ENCODE data around the gene UPP2. TPM values are rescaled to one million over a fixed set of nuclear protein-coding genes. Genes with fewer than 3 reads are reported as not detected.
A peak's percentile ranks its signal among the peaks of the same experiment; 100 is the strongest.

The UPP2 gene
- total RNA-seq (2022) (not detected in 2 replicates), Bru-seq, nascent RNA (percentile 20 among the genes with signal in this experiment), BruChase-seq, experiment 1, labeled RNA remaining after a 6-hour chase (percentile 28 among the genes with signal in this experiment), BruChase-seq, experiment 2, labeled RNA remaining after a 2-hour chase (percentile 27 among the genes with signal in this experiment)
- long read RNA-seq = 0 reads

GRCh38 chr2:158101384-158101926 is at the start of gene UPP2:
TSS of gene UPP2 (plus strand) at chr2:158101876. CDS start at chr2:158102064, 188 bp downstream.
- DNase-seq (ENCODE audit: unreplicated experiment) = no peak
- ChIA-PET POLR2A (interaction anchor here (2.3 kb wide), 1 partner anchor 11 kb away, joined by 7 read pairs; no protein-coding TSS in a partner anchor), CTCF (no interaction called here)
- H3K27ac Mint-ChIP-seq (ENCODE audit: low read depth, unreplicated experiment) = no peak within 1 kb of the TSS
- no TSS peak for BruUV-seq (replicated peaks)
- no peaks in the 10 kb centered on the region for H3K27me3 Mint-ChIP-seq (ENCODE audit: insufficient read depth, unreplicated experiment)
- intact Hi-C loops (cut with micrococcal nuclease) = no loop called here
- H3K4me3 Mint-ChIP-seq (ENCODE audit: unreplicated experiment) = no peak within 1 kb of the TSS
- H3K9me3 Mint-ChIP-seq (ENCODE audit: unreplicated experiment) = no peaks in the 10 kb centered on the region
- TF ChIP-seq CTCF (IDR thresholded peaks at IDR 0.05; ENCODE audit: unreplicated experiment) = no peak
- peaks cover 6% of the 10 kb centered on the region for H3K4me1 Mint-ChIP-seq (ENCODE audit: insufficient read depth, unreplicated experiment)
- H3K36me3 Mint-ChIP-seq (ENCODE audit: insufficient read depth, unreplicated experiment) = no peaks in the 10 kb centered on the region

GRCh38 chr2:158052761-158053160 is 48.9 kb upstream of the UPP2 start:
- Mint-ChIP-seq H3K27me3 (ENCODE audit: insufficient read depth, unreplicated experiment) (no peaks in the 10 kb centered on the region), H3K4me1 (ENCODE audit: insufficient read depth, unreplicated experiment) (no peaks in the 10 kb centered on the region), H3K36me3 (ENCODE audit: insufficient read depth, unreplicated experiment) (no peaks in the 10 kb centered on the region), H3K4me3 (ENCODE audit: unreplicated experiment) (no peak overlapping the region), H3K9me3 (ENCODE audit: unreplicated experiment) (no peaks in the 10 kb centered on the region), H3K27ac (ENCODE audit: low read depth, unreplicated experiment) (no peak overlapping the region)
- intact Hi-C loops (cut with micrococcal nuclease) = no loop called here
- no TSS peak for BruUV-seq (replicated peaks)
- ChIA-PET CTCF (interaction anchor here (0.6 kb wide), 1 partner anchor 18 kb away, joined by 3 read pairs; no protein-coding TSS in a partner anchor), POLR2A (no interaction called here)
- no peak for TF ChIP-seq CTCF (IDR thresholded peaks at IDR 0.05; ENCODE audit: unreplicated experiment)
- DNase-seq (ENCODE audit: unreplicated experiment) = no peak

- CTCF ChIA-PET = interaction anchor here (0.6 kb wide), 1 partner anchor 22 kb away, joined by 6 read pairs; no protein-coding TSS in a partner anchor
- no peak for TF ChIP-seq CTCF (IDR thresholded peaks at IDR 0.05; ENCODE audit: unreplicated experiment)
- no peak for DNase-seq (ENCODE audit: unreplicated experiment)
- no peaks in the 10 kb centered on the region for H3K9me3 Mint-ChIP-seq (ENCODE audit: unreplicated experiment)
- H3K27me3 Mint-ChIP-seq (ENCODE audit: insufficient read depth, unreplicated experiment) = no peaks in the 10 kb centered on the region
- no peak overlapping the region for H3K27ac Mint-ChIP-seq (ENCODE audit: low read depth, unreplicated experiment)
- no peaks in the 10 kb centered on the region for H3K4me1 Mint-ChIP-seq (ENCODE audit: insufficient read depth, unreplicated experiment)
- no peaks in the 10 kb centered on the region for H3K36me3 Mint-ChIP-seq (ENCODE audit: insufficient read depth, unreplicated experiment)
- POLR2A ChIA-PET = interaction anchor here (0.6 kb wide), 1 partner anchor 1338 kb away, joined by 3 read pairs; no protein-coding TSS in a partner anchor
- no peak overlapping the region for H3K4me3 Mint-ChIP-seq (ENCODE audit: unreplicated experiment)
- intact Hi-C loops (cut with micrococcal nuclease) = no loop called here
- no TSS peak for BruUV-seq (replicated peaks)
Observed at GRCh38 chr2:158056875-158057274, 44.8 kb upstream of the UPP2 start.

GRCh38 chr2:158060160-158060834 is 41.4 kb upstream of the UPP2 start:
- Mint-ChIP-seq H3K4me1 (ENCODE audit: insufficient read depth, unreplicated experiment) (no peaks in the 10 kb centered on the region), H3K9me3 (ENCODE audit: unreplicated experiment) (no peaks in the 10 kb centered on the region), H3K36me3 (ENCODE audit: insufficient read depth, unreplicated experiment) (no peaks in the 10 kb centered on the region), H3K27me3 (ENCODE audit: insufficient read depth, unreplicated experiment) (no peaks in the 10 kb centered on the region), H3K4me3 (ENCODE audit: unreplicated experiment) (no peak overlapping the region), H3K27ac (ENCODE audit: low read depth, unreplicated experiment) (no peak overlapping the region)
- CTCF ChIA-PET = interaction anchor here (1.7 to 3.0 kb wide), 2 partner anchors 26 to 685 kb away, joined by 4 to 9 read pairs; no protein-coding TSS in a partner anchor
- DNase-seq (ENCODE audit: unreplicated experiment) = no peak
- POLR2A ChIA-PET = no interaction called here
- intact Hi-C loops (cut with micrococcal nuclease) = no loop called here
- BruUV-seq (replicated peaks) = no TSS peak
- no peak for TF ChIP-seq CTCF (IDR thresholded peaks at IDR 0.05; ENCODE audit: unreplicated experiment)

Data from MCF 10A (cell line).